CD14-positive monocyte (primary cell): ENCODE measurements around the gene ADAMTSL3. TPM values are rescaled to one million over a fixed set of nuclear protein-coding genes. Genes with fewer than 3 reads are reported as not detected.

ENCODE experiments used
- DNase-seq, 3 donors: peaks; one replicate each; pipeline ENCODE4 v3.0.0-alpha.2; 2011 to 2022
- H2AFZ ChIP-seq: 2 replicates; pipeline ENCODE4 v1.6.0; 2012; ENCODE audit warnings: mild to moderate bottlenecking, low read depth, low read length, inconsistent platforms; ENCODE audit not compliant: insufficient read depth, poor library complexity, severe bottlenecking
- H3K27ac ChIP-seq, 2 donors: 1 replicate in 1 of 2; 2 replicates in 1 of 2; pipeline ENCODE4 v1.5.1; 2012 to 2013; ENCODE audit warnings: low read length in 2 of 2, control low read depth in 1 of 2, inconsistent platforms in 1 of 2, low read depth in 1 of 2, mild to moderate bottlenecking in 1 of 2
- H3K27me3 ChIP-seq, 2 donors: one replicate each; pipeline versions ENCODE4 v1.6.0 to v1.6.1; 2011 to 2013; ENCODE audit warnings: low read length in 2 of 2; ENCODE audit not compliant: control insufficient read depth in 2 of 2, insufficient read depth in 2 of 2
- H3K36me3 ChIP-seq, 2 donors: replicated peaks in 1 of 2; 1 replicate in 1 of 2; 2 replicates in 1 of 2; pipeline versions ENCODE4 v1.5.1 to v1.6.1; 2012 to 2013; ENCODE audit warnings: low read length in 2 of 2, control low read depth in 1 of 2, inconsistent platforms in 1 of 2, mild to moderate bottlenecking in 1 of 2; ENCODE audit not compliant: insufficient read depth in 2 of 2, control insufficient read depth in 1 of 2
- H3K4me1 ChIP-seq, 2 donors: 1 replicate in 1 of 2; 2 replicates in 1 of 2; pipeline versions ENCODE4 v1.5.1 to v1.6.1; 2012 to 2013; ENCODE audit warnings: low read length in 2 of 2, control low read depth in 1 of 2, inconsistent platforms in 1 of 2, mild to moderate bottlenecking in 1 of 2, moderate library complexity in 1 of 2; ENCODE audit not compliant: insufficient read depth in 2 of 2, control insufficient read depth in 1 of 2
- H3K4me2 ChIP-seq: replicated peaks from 2 replicates; pipeline ENCODE3; 2012; ENCODE audit warnings: low read length, moderate library complexity, mild to moderate bottlenecking; ENCODE audit not compliant: poor library complexity, severe bottlenecking; ENCODE audit errors: extremely low read depth
- H3K4me3 ChIP-seq, 3 experiments: fragments of 200-600 bp in 1 of 3; sonication (generic) in 1 of 3; replicated peaks in 1 of 3; 1 replicate in 2 of 3; 2 replicates in 1 of 3; pipeline ENCODE4 v1.5.1; 2011 to 2013; ENCODE audit warnings: low read length in 3 of 3, mild to moderate bottlenecking in 3 of 3, control low read depth in 2 of 3, low read depth in 2 of 3, inconsistent platforms in 1 of 3, moderate library complexity in 1 of 3
- H3K79me2 ChIP-seq: 2 replicates; pipeline ENCODE4 v1.6.0; 2012; ENCODE audit warnings: mild to moderate bottlenecking, control low read depth, inconsistent platforms, low read length, moderate library complexity; ENCODE audit not compliant: insufficient read depth
- H3K9ac ChIP-seq: 2 replicates; pipeline ENCODE4 v1.6.0; 2017; ENCODE audit warnings: low read length, mild to moderate bottlenecking; ENCODE audit not compliant: insufficient read depth, poor library complexity, severe bottlenecking
- H3K9me3 ChIP-seq, 2 donors: replicated peaks in 1 of 2; 1 replicate in 1 of 2; 2 replicates in 1 of 2; pipeline versions ENCODE4 v1.5.1 to v1.6.1; 2012 to 2013; ENCODE audit warnings: low read length in 2 of 2, control low read depth in 1 of 2; ENCODE audit not compliant: control insufficient read depth in 1 of 2, insufficient read depth in 1 of 2
- H4K20me1 ChIP-seq: 2 replicates; pipeline ENCODE4 v1.6.0; 2012; ENCODE audit warnings: mild to moderate bottlenecking, low read length, control low read depth, moderate library complexity; ENCODE audit not compliant: insufficient read depth
- H3K27ac Mint-ChIP-seq, 7 donors: one replicate each; pipeline ENCODE4 v1.8.0; 2020; ENCODE audit warnings: mild to moderate bottlenecking in 7 of 7, mixed read lengths in 7 of 7, moderate library complexity in 6 of 7, inconsistent platforms in 2 of 7
- H3K27me3 Mint-ChIP-seq, 3 donors: one replicate each; pipeline ENCODE4 v1.8.0; 2021 to 2022; ENCODE audit warnings: low read depth in 3 of 3, mild to moderate bottlenecking in 3 of 3, mixed read lengths in 3 of 3, moderate library complexity in 3 of 3, inconsistent platforms in 1 of 3
- H3K36me3 Mint-ChIP-seq, 2 donors: one replicate each; pipeline ENCODE4 v1.8.0; 2020; ENCODE audit warnings: mixed read lengths in 2 of 2, inconsistent platforms in 1 of 2, mild to moderate bottlenecking in 1 of 2
- H3K4me1 Mint-ChIP-seq: one replicate; pipeline ENCODE4 v1.8.0; 2020; ENCODE audit warnings: mild to moderate bottlenecking, mixed read lengths
- H3K4me3 Mint-ChIP-seq, 2 donors: one replicate each; pipeline ENCODE4 v1.8.0; 2020; ENCODE audit warnings: mild to moderate bottlenecking in 2 of 2, mixed read lengths in 2 of 2, moderate library complexity in 1 of 2
- H3K9me3 Mint-ChIP-seq, 7 donors: one replicate each; pipeline ENCODE4 v1.8.0; 2020 to 2022; ENCODE audit warnings: mixed read lengths in 7 of 7, mild to moderate bottlenecking in 6 of 7, moderate library complexity in 6 of 7, inconsistent platforms in 2 of 7
- CTCF ChIP-seq: fragments of 200-600 bp; IDR thresholded peaks from one replicate; pipeline ENCODE4 v1.8.0; 2022; ENCODE audit warnings: antibody characterized with exemption, mild to moderate bottlenecking
- WGBS: methylation state at CpG from one replicate; pipeline ENCODE4 v1.1.5; 2013; ENCODE audit warnings: missing lambda C conversion rate; ENCODE audit not compliant: insufficient coverage; 5-methylcytosine and 5-hydroxymethylcytosine counted together
- intact Hi-C, 2 donors: fragments of 100-400 bp; cut with micrococcal nuclease; formaldehyde crosslinking; loops; one replicate each; pipeline versions ENCODE4 v1.15.0 to v1.15.1; 2023
- polyA plus RNA-seq, 3 donors: library from polyadenylated mRNA; depleted of rRNA in 1 of 3; unstranded in 2 of 3; stranded (reverse) in 1 of 3; fragments of 300-500 nt in 2 of 3; fragments of >200 nt in 1 of 3; fragmentation: Illumina TruSeq in 2 of 3; gene quantifications; 1 replicate in 2 of 3; 2 replicates in 1 of 3; pipeline ENCODE4 v1.2.3, GENCODE V29; 2012 to 2021

ADAMTSL3 gene
- polyA plus RNA-seq, 3 donors: not detected

- no peak for DNase-seq
- H3K27ac Mint-ChIP-seq: no peak overlapping the region
- WGBS: 57% methylated on average over 3 of the region's 3 CpGs
- no peaks in the 10 kb centered on the region for H3K36me3 Mint-ChIP-seq
- peaks cover 0 to 4% (median 0%) of the 10 kb centered on the region in 7 donors for H3K9me3 Mint-ChIP-seq
- peaks cover 0 to under 1% of the 10 kb centered on the region in 2 donors for H3K9me3 ChIP-seq
- H2AFZ ChIP-seq: no peak overlapping the region
- H3K36me3 ChIP-seq: no peaks in the 10 kb centered on the region
- no peaks in the 10 kb centered on the region for H3K27me3 ChIP-seq
- H3K27ac ChIP-seq: no peak overlapping the region
- peaks cover 1 to 11% (median 6%) of the 10 kb centered on the region in 3 donors for H3K27me3 Mint-ChIP-seq
- H3K4me2 ChIP-seq: no peak overlapping the region
- no peaks in the 10 kb centered on the region for H3K79me2 ChIP-seq
- no peak overlapping the region for H3K4me3 Mint-ChIP-seq
- no peaks in the 10 kb centered on the region for H4K20me1 ChIP-seq
- H3K4me3 ChIP-seq: no peak overlapping the region
- intact Hi-C loops: no loop called here
- H3K4me1 Mint-ChIP-seq: no peaks in the 10 kb centered on the region
- H3K4me1 ChIP-seq: no peaks in the 10 kb centered on the region
- peak; percentile 20 for TF ChIP-seq CTCF
- H3K9ac ChIP-seq: no peak overlapping the region
Measured at GRCh38 chr15:84034578-84035398, 380.9 kb downstream of the ADAMTSL3 start.

GRCh38 chr15:84035399-84035766, 381.5 kb downstream of the ADAMTSL3 start:
- no peaks in the 10 kb centered on the region for H3K79me2 ChIP-seq
- H3K4me2 ChIP-seq: no peak overlapping the region
- no peaks in the 10 kb centered on the region for H3K27me3 ChIP-seq
- H3K4me1 ChIP-seq: no peaks in the 10 kb centered on the region
- Mint-ChIP-seq H3K4me1 (no peaks in the 10 kb centered on the region), H3K4me3 (no peak overlapping the region), H3K36me3 (no peaks in the 10 kb centered on the region), H3K27me3 (peaks cover 1 to 11% (median 6%) of the 10 kb centered on the region in 3 donors), H3K9me3 (peaks cover 0 to 4% (median 0%) of the 10 kb centered on the region in 7 donors), H3K27ac (no peak overlapping the region)
- peak; percentile 7 for TF ChIP-seq CTCF
- H3K9me3 ChIP-seq: no peaks in the 10 kb centered on the region
- H4K20me1 ChIP-seq: no peaks in the 10 kb centered on the region
- H3K27ac ChIP-seq: no peak overlapping the region
- H2AFZ ChIP-seq: no peak overlapping the region
- no peak overlapping the region for H3K4me3 ChIP-seq
- no CpG with 5 or more reads among the region's 2 CpGs for WGBS
- H3K9ac ChIP-seq: no peak overlapping the region
- H3K36me3 ChIP-seq: no peaks in the 10 kb centered on the region
- DNase-seq: no peak
- intact Hi-C loops: no loop called here
